Body of pancreas (tissue), 4 donors: ENCODE measurements around the gene RNF225. TPM values are rescaled to one million over a fixed set of nuclear protein-coding genes. Genes with fewer than 3 reads are reported as not detected.

Experiments used
- ATAC-seq: fragments of 150-250 bp; one replicate; pipeline ENCODE4 v1.9.1; 2016
- DNase-seq, 4 donors: peaks; one replicate each; pipeline ENCODE4 v3.0.0-alpha.2; 2019
- H3K27ac ChIP-seq, 4 donors: fragments of 200-600 bp; sonication (generic); 1 replicate in 3 of 4; 2 replicates in 1 of 4; pipeline versions ENCODE4 v1.5.1 to v1.6.1; 2016 to 2019; ENCODE audit warnings: mild to moderate bottlenecking in 1 of 4, mixed read lengths in 1 of 4, moderate library complexity in 1 of 4
- H3K27me3 ChIP-seq, 2 donors: fragments of 200-600 bp; sonication (generic); one replicate each; pipeline ENCODE4 v1.6.0; 2016; ENCODE audit warnings: mild to moderate bottlenecking in 1 of 2
- H3K36me3 ChIP-seq, 2 donors: fragments of 200-600 bp; sonication (generic); replicated peaks in 1 of 2; 2 replicates each; pipeline ENCODE4 v1.5.1; 2016; ENCODE audit warnings: low read depth in 2 of 2; ENCODE audit not compliant: insufficient read depth in 1 of 2
- H3K4me1 ChIP-seq: fragments of 200-600 bp; sonication (generic); one replicate; pipeline ENCODE4 v1.6.0; 2016
- H3K4me3 ChIP-seq, 2 donors: fragments of 200-600 bp; sonication (generic); 1 replicate in 1 of 2; 2 replicates in 1 of 2; pipeline ENCODE4 v1.5.1; 2016 to 2019
- H3K9me3 ChIP-seq, 3 donors: fragments of 200-600 bp; sonication (generic); 1 replicate in 2 of 3; 2 replicates in 1 of 3; pipeline ENCODE4 v1.5.1; 2016
- POLR2A ChIP-seq, 3 donors: fragments of 450-650 bp; IDR thresholded peaks; one replicate each; pipeline ENCODE4 v1.6.1; 2016; ENCODE audit warnings: antibody characterized with exemption in 3 of 3, mild to moderate bottlenecking in 2 of 3
- WGBS, 2 donors: methylation state at CpG; one replicate each; pipeline ENCODE4 v1.1.5; 2017; 5-methylcytosine and 5-hydroxymethylcytosine counted together
- intact Hi-C: fragments of 100-400 bp; cut with DNase I; formaldehyde crosslinking; loops from one replicate; pipeline ENCODE4 v1.15.1; 2023
- total RNA-seq, 2 donors: library from RNA; depleted of rRNA; stranded (reverse); fragments of >200 nt; gene quantifications; one replicate each; pipeline ENCODE4 v1.1.0, GENCODE V29; 2016
- TF ChIP-seq, protein P1 (sequence below), 7 experiments: fragments of 450-650 bp in 4 of 7; fragments of 200-600 bp in 3 of 7; sonication (generic) in 3 of 7; IDR thresholded peaks; one replicate each; pipeline ENCODE4 v1.5.1; 2016 to 2019; ENCODE audit warnings: antibody characterized with exemption in 7 of 7

The RNF225 gene
- total RNA-seq, 2 donors from 2014 or later = not detected

DNA sequence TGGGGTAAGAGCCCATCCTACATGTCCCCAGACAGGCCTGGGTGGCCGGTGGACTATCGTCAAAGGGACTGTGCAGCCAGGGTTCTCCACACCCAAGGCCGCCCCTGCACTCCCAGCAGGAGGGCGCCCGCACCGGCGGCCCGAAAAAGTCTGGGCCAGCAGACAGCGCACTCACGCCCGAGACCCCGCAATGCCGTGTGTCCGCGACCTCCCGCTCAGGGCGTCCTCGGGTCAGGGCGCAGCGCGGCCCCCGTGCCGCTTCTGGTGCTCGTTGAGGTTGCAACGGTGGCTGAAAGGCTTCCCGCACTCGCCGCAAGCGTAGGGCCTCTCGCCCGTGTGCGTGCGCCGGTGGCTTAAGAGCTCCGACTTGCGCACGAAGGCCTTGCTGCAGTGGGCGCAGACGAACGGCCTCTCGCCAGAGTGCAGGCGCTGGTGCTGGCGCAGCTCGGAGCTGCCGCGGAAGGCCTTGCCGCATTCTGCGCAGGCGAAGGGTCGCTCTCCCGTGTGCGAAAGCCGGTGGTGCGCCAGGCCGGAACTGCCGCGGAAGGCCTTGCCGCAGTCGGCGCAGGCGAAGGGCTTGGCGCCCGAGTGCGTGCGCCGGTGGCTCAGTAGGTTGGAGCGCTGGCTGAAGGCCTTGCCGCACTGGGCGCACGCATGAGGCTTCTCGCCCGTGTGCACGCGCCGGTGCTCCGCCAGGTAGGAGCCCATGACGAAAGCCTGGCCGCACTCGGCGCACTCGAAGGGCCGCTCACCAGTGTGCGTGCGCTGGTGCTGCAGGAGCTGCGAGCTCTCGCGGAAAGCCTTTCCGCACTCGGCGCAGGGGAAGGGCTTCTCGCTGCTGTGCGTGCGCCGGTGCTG lies 39.3 kb upstream of the RNF225 start:
- no peak overlapping the region for H3K27ac ChIP-seq
- no peaks in the 10 kb centered on the region for H3K27me3 ChIP-seq
- DNase-seq (no peak), ATAC-seq (no peak)
- no peaks in the 10 kb centered on the region for H3K4me1 ChIP-seq
- intact Hi-C loops = no loop called here
- WGBS, 2 donors = 56 to 60% methylated on average over 1 to 92 of the region's 94 CpGs
- no peak for TF ChIP-seq POLR2A (IDR thresholded peaks at IDR 0.05)
- TF ChIP-seq, protein P1, sequence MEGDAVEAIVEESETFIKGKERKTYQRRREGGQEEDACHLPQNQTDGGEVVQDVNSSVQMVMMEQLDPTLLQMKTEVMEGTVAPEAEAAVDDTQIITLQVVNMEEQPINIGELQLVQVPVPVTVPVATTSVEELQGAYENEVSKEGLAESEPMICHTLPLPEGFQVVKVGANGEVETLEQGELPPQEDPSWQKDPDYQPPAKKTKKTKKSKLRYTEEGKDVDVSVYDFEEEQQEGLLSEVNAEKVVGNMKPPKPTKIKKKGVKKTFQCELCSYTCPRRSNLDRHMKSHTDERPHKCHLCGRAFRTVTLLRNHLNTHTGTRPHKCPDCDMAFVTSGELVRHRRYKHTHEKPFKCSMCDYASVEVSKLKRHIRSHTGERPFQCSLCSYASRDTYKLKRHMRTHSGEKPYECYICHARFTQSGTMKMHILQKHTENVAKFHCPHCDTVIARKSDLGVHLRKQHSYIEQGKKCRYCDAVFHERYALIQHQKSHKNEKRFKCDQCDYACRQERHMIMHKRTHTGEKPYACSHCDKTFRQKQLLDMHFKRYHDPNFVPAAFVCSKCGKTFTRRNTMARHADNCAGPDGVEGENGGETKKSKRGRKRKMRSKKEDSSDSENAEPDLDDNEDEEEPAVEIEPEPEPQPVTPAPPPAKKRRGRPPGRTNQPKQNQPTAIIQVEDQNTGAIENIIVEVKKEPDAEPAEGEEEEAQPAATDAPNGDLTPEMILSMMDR (IDR thresholded peaks at IDR 0.05) = no peak
- H3K36me3 ChIP-seq = no peaks in the 10 kb centered on the region
- no peak overlapping the region for H3K4me3 ChIP-seq
- no peaks in the 10 kb centered on the region for H3K9me3 ChIP-seq

DNA sequence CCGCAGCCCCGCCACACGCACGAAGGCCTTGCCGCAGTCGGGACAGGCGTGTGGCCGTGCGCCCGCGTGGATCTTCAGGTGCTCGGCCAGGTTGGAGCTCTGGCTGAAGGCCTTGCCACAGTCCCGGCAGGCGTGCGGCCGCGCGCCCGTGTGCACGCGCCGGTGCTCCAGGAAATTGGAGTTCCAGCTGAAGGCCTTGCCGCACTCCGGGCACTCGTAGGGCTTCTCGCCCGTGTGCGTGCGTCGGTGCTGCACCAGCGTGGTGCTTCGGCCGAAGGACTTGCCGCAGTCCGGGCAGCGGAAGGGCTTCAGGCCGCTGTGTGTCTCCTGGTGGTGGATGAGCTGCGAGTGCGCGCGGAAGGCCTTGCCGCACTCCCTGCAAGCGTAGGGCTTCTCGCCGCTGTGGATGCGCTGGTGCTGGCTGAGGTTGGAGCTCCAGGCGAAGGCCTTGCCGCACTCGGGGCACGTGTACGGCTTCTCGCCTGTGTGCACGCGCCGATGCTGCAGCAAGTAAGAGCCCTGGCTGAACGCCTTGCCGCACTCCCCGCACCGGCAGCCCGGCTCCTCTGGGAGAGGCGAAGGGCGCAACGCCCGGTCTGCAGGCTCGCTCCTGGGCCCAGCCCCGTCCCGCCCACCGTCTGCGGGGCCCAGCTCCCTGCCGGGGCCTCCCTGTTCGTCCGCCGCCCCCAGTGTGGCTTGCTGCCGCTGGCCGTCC lies 38.5 kb upstream of the RNF225 start:
- Histone ChIP-seq H3K27me3 (no peaks in the 10 kb centered on the region), H3K36me3 (no peaks in the 10 kb centered on the region), H3K27ac (no peak overlapping the region), H3K4me1 (peaks cover 6% of the 10 kb centered on the region), H3K9me3 (no peaks in the 10 kb centered on the region), H3K4me3 (no peak overlapping the region)
- intact Hi-C loops = no loop called here
- DNase-seq (no peak), ATAC-seq (no peak)
- WGBS, 2 donors = 62 to 87% methylated on average over 3 to 75 of the region's 75 CpGs
- TF ChIP-seq, protein P1 (IDR thresholded peaks at IDR 0.05) = no peak
- TF ChIP-seq POLR2A (IDR thresholded peaks at IDR 0.05) = no peak

DNA sequence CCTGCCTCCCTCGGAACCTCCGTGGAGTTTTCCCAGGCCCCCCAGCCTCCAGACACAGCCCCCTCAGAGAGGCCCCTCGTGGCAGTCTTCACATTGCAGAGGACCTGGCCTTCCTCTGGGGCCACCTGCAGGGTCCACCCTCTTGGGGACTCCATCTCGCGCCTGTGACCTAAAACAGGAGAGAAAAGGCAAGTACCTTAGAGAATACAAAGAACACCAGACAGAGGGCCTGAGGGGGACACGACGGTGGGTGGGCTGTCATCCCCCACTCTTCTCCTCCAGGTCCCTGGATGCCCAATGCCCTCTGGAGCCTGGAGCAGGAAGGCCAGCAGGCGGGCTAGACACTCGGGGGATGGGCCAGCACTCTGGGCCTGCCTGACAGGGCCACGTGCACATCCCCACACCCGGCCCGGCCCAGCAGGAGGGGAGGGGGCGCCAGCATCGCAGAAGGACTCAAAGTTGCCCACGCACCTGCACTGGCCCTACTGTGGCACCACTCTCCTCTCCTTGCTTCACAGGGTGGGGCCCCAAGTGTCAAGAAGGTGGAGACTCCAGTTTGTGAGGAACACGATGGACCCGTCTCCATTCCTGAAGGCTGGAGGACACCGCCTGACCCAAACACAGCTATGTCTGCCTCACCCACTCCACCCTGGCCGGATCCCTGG lies 37.8 kb upstream of the RNF225 start:
- no peak overlapping the region for H3K27ac ChIP-seq
- H3K9me3 ChIP-seq = no peaks in the 10 kb centered on the region
- no peaks in the 10 kb centered on the region for H3K27me3 ChIP-seq
- no peak overlapping the region for H3K4me3 ChIP-seq
- no peak for TF ChIP-seq POLR2A (IDR thresholded peaks at IDR 0.05)
- TF ChIP-seq, protein P1 (IDR thresholded peaks at IDR 0.05) = no peak
- DNase-seq = no peak
- no peaks in the 10 kb centered on the region for H3K36me3 ChIP-seq
- 58 to 73% methylated on average over 5 to 16 of the region's 19 CpGs for WGBS, 2 donors
- ATAC-seq = no peak
- peaks cover 7% of the 10 kb centered on the region for H3K4me1 ChIP-seq
- intact Hi-C loops = no loop called here

DNA sequence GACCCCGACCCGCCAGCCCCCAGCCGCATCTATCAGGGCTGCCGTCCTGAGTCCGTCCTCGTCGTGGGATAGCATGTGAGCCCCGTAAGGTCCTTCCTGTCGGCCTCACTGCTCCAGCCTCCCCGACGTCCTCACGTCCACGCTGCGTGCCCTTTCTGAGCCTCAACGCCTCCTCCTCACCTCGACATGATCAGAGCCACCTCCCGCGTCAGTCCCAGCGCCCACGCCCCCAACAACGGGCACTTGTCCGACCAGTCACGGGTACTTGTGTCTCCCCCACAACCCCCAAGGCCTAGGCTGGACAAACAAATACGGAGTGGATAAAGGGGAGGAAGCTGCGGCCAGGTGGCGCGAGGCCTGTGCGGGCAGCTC lies 33.6 kb upstream of the RNF225 start:
- H3K4me1 ChIP-seq = peaks cover 7% of the 10 kb centered on the region
- WGBS, 2 donors = 1 to 2% methylated on average over 7 to 28 of the region's 28 CpGs
- no peak for TF ChIP-seq POLR2A (IDR thresholded peaks at IDR 0.05)
- TF ChIP-seq, protein P1 (IDR thresholded peaks at IDR 0.05) = no peak
- H3K27ac ChIP-seq = peak overlapping the region; percentile 83 to 95 (median 90)
- intact Hi-C loops = no loop called here
- H3K36me3 ChIP-seq = no peaks in the 10 kb centered on the region
- no peaks in the 10 kb centered on the region for H3K27me3 ChIP-seq
- ATAC-seq (peak; percentile 3), DNase-seq (peak in 3 of 4 donors; percentile 51 to 61 (median 55))
- no peaks in the 10 kb centered on the region for H3K9me3 ChIP-seq
- H3K4me3 ChIP-seq = peak overlapping the region; percentile 58 to 62
